SU-DHL-6 (cell line): ENCODE measurements around the gene GIPC1.
"Not testable (repeated sequence)": the region's sequence is repeated elsewhere in the genome, so short reads cannot be mapped to it uniquely, and the experiment has no call there.

Source experiments
- H2AFZ ChIP-seq: fragments of 200-600 bp; sonication (generic); 2 replicates; pipeline ENCODE4 v1.6.1; 2014; ENCODE audit warnings: low read depth, mild to moderate bottlenecking, moderate library complexity, mixed read lengths, antibody characterized with exemption, low read length; ENCODE audit not compliant: severe bottlenecking
- H3F3A ChIP-seq: fragments of 200-600 bp; shearing (Covaris generic); 2 replicates; pipeline ENCODE4 v1.6.0; 2016; ENCODE audit warnings: antibody characterized with exemption, mild to moderate bottlenecking; ENCODE audit not compliant: insufficient read depth
- H3K27ac ChIP-seq: fragments of 200-600 bp; sonication (generic); 2 replicates; pipeline ENCODE4 v1.5.1; 2016; ENCODE audit warnings: low read depth, mild to moderate bottlenecking, low read length, moderate library complexity, mixed read lengths
- H3K27me3 ChIP-seq: fragments of 200-600 bp; sonication (generic), shearing (Covaris generic); 2 replicates; pipeline ENCODE4 v1.6.0; 2014; ENCODE audit warnings: mild to moderate bottlenecking, low read length
- H3K36me3 ChIP-seq: fragments of 200-600 bp; sonication (generic); 2 replicates; pipeline ENCODE4 v1.6.1; 2014; ENCODE audit warnings: mild to moderate bottlenecking, low read length, mixed read lengths
- H3K4me2 ChIP-seq: fragments of 300-600, 200-600 bp; shearing (Covaris generic), sonication (generic); 2 replicates; pipeline ENCODE4 v1.6.0; 2014; ENCODE audit warnings: low read length, low read depth, mild to moderate bottlenecking; ENCODE audit not compliant: poor library complexity, severe bottlenecking
- H3K4me3 ChIP-seq: fragments of 200-600 bp; sonication (generic); 2 replicates; pipeline ENCODE4 v1.5.1; 2014; ENCODE audit warnings: antibody characterized with exemption, low read length, mild to moderate bottlenecking, mixed read lengths; ENCODE audit not compliant: insufficient read depth, poor library complexity, severe bottlenecking
- H3K79me2 ChIP-seq: fragments of 200-600 bp; sonication (generic); 2 replicates; pipeline ENCODE4 v1.6.1; 2014; ENCODE audit warnings: mild to moderate bottlenecking, low read length, moderate library complexity; ENCODE audit not compliant: insufficient read depth
- H3K9ac ChIP-seq: fragments of 200-600 bp; sonication (generic); 2 replicates; pipeline ENCODE4 v1.7.0; 2014; ENCODE audit warnings: mild to moderate bottlenecking, low read length
- H3K9me2 ChIP-seq: fragments of 200-600 bp; sonication (generic); replicated peaks from 2 replicates; pipeline ENCODE4 v1.6.1; 2014; ENCODE audit warnings: low read length; ENCODE audit not compliant: insufficient read depth
- H3K9me3 ChIP-seq: fragments of 200-600 bp; sonication (generic); 2 replicates; pipeline ENCODE4 v1.6.1; 2014; ENCODE audit warnings: low read length, mixed read lengths; ENCODE audit not compliant: insufficient read depth
- H4K20me1 ChIP-seq: fragments of 200-600 bp; sonication (generic); 2 replicates; pipeline ENCODE4 v1.6.1; 2014; ENCODE audit warnings: low read depth, mild to moderate bottlenecking, antibody characterized with exemption, low read length, moderate library complexity, mixed read lengths
- CTCF ChIP-seq: fragments of 200-600 bp; sonication (generic); IDR thresholded peaks from one replicate; pipeline ENCODE4 v1.5.1; 2017; ENCODE audit warnings: antibody characterized with exemption, mild to moderate bottlenecking, low read length, moderate library complexity; ENCODE audit not compliant: insufficient read depth, poor library complexity, severe bottlenecking
- EZH2phosphoT487 ChIP-seq: fragments of 200-600 bp; sonication (generic), shearing (Covaris generic); conservative IDR thresholded peaks from 2 replicates; pipeline ENCODE4 v1.6.1; 2018; ENCODE audit warnings: mild to moderate bottlenecking, antibody characterized with exemption, low read length, moderate library complexity, mixed read lengths

The GIPC1 gene

GRCh38 chr19:14505488-14506239 lies 9.7 kb upstream of the GIPC1 start:
- Histone ChIP-seq H2AFZ (no peak overlapping the region), H3K27me3 (no peaks in the 10 kb centered on the region), H4K20me1 (no peaks in the 10 kb centered on the region), H3K27ac (no peak overlapping the region), H3K4me2 (no peak overlapping the region), H3K79me2 (no peaks in the 10 kb centered on the region), H3K9ac (no peak overlapping the region), H3K4me3 (no peak overlapping the region), H3K9me3 (no peaks in the 10 kb centered on the region), H3F3A (no peaks in the 10 kb centered on the region), H3K9me2 (no peaks in the 10 kb centered on the region), H3K36me3 (no peaks in the 10 kb centered on the region)
- TF ChIP-seq EZH2phosphoT487, result no peak
- TF ChIP-seq CTCF, result peak; percentile 79

DNA sequence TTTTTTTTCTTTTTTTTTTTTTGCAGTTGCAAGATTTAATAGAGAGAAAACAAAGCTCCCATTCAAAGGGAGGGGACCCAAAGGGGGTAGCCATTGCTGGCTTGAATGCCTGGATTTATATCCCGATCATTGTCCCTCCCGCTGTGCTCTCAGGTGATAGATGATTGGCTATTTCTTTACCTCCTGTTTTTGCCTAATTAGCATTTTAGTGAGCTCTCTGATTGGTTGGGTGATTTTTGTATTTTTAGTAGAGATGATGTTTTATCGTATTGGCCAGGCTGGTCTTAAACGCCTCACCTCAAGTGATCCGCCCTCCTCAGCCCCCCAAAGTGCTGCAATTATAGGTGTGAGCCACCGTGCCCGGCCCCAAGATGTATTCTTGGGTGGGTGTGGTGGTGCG lies 8.6 kb upstream of the GIPC1 start:
- not testable (repeated sequence) for H3K79me2 ChIP-seq, H3K27ac ChIP-seq, H4K20me1 ChIP-seq, H3K4me2 ChIP-seq, H3K9me2 ChIP-seq, H3K4me3 ChIP-seq, H3K9me3 ChIP-seq, H3K36me3 ChIP-seq, H2AFZ ChIP-seq, H3K27me3 ChIP-seq, H3K9ac ChIP-seq, H3F3A ChIP-seq

DNA sequence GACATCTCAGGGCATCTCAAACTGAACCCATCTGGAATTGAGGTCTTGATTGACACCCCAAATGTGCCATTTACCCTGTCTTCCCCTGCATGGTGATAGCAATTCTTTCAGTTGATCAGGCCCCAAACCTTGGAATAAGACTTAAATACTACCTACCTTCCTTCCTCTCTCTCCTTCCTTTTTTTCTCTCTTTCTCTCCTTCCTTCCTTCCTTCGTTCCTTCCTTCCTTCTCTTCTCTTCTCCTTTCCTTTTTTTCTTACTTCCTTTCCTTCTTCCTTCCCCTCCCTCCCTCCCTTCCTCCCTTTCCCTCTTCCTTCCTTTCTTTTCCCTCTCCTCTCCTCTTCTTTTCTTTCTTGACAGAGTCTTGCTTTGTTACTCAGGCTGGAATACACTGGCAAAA lies 7.4 kb upstream of the GIPC1 start:
- Histone ChIP-seq H4K20me1 (no peaks in the 10 kb centered on the region), H3K79me2 (no peaks in the 10 kb centered on the region), H3K9me3 (no peaks in the 10 kb centered on the region), H3K36me3 (no peaks in the 10 kb centered on the region), H3K4me2 (no peak overlapping the region), H3K9me2 (no peaks in the 10 kb centered on the region), H3K27ac (no peak overlapping the region), H3K27me3 (no peaks in the 10 kb centered on the region), H2AFZ (no peak overlapping the region), H3K9ac (no peak overlapping the region), H3K4me3 (no peak overlapping the region), H3F3A (no peaks in the 10 kb centered on the region)
- TF ChIP-seq CTCF, result no peak
- no peak for TF ChIP-seq EZH2phosphoT487

GRCh38 chr19:14502334-14503092 lies 6.6 kb upstream of the GIPC1 start:
- no peaks in the 10 kb centered on the region for H3K79me2 ChIP-seq
- TF ChIP-seq EZH2phosphoT487, result no peak
- TF ChIP-seq CTCF, result no peak
- no peaks in the 10 kb centered on the region for H4K20me1 ChIP-seq
- no peaks in the 10 kb centered on the region for H3K36me3 ChIP-seq
- no peak overlapping the region for H2AFZ ChIP-seq
- H3K4me2 ChIP-seq, result no peak overlapping the region
- H3K27ac ChIP-seq, result no peak overlapping the region
- H3F3A ChIP-seq, result no peaks in the 10 kb centered on the region
- no peaks in the 10 kb centered on the region for H3K9me3 ChIP-seq
- no peaks in the 10 kb centered on the region for H3K27me3 ChIP-seq
- no peak overlapping the region for H3K9ac ChIP-seq
- no peak overlapping the region for H3K4me3 ChIP-seq
- H3K9me2 ChIP-seq, result no peaks in the 10 kb centered on the region
